GM12864 (cell line): ENCODE data around the gene RPRD1A.
"Not testable (repeated sequence)": the region's sequence is repeated elsewhere in the genome, so short reads cannot be mapped to it uniquely, and the experiment has no call there.

Experiments
- DNase-seq: peaks from one replicate; pipeline ENCODE4 v3.0.0-alpha.2; 2011; ENCODE audit warnings: low read depth
- H3K4me3 ChIP-seq: 2 replicates; pipeline ENCODE4 v1.5.1; 2011; ENCODE audit warnings: mild to moderate bottlenecking, low read depth, low read length, control low read depth
- TF ChIP-seq, protein P1 (sequence below): IDR thresholded peaks from 2 replicates; pipeline ENCODE4 v1.5.1; 2011; ENCODE audit warnings: low read depth, mild to moderate bottlenecking, moderate library complexity, low read length, control low read depth, inconsistent platforms; ENCODE audit errors: missing control alignments

The RPRD1A gene

DNA sequence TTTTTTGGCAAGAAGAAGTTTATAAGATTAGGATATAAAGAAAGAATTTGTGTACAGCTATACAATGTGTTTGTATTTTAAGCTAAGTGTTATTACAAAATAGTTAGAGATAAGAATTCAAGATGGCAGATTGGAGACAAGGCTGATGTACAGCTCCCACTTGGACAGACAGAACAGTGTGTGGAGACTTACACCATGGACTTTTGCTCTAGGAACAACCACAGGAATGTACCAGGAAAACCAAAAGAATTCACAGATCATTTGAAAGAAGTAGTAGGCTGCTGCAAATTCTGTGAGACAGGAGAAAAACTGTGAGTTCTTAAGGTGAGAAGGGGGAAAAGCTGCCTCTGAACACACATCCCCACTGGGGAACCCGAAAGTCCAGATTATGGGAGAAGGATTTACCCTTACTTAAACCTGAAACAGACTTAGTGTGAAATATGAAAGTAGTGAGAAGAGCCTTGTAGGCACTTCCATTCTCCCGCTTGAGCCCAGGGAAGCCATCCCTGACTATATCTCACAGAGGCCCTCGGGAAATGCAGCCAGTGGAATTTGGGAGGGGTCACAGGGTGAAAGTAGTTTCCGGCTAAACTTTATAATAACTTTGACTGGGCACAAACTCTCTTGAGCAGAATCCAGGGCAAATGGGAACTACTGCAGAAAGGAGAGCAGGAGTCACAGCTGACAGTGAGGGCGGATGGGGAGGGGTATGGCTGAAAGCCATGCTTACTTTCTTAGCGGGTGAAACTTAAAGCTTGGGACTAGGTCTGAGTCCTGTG is 11.6 kb upstream of the RPRD1A start:
- no peak overlapping the region for H3K4me3 ChIP-seq
- no peak for DNase-seq
- TF ChIP-seq, protein P1, sequence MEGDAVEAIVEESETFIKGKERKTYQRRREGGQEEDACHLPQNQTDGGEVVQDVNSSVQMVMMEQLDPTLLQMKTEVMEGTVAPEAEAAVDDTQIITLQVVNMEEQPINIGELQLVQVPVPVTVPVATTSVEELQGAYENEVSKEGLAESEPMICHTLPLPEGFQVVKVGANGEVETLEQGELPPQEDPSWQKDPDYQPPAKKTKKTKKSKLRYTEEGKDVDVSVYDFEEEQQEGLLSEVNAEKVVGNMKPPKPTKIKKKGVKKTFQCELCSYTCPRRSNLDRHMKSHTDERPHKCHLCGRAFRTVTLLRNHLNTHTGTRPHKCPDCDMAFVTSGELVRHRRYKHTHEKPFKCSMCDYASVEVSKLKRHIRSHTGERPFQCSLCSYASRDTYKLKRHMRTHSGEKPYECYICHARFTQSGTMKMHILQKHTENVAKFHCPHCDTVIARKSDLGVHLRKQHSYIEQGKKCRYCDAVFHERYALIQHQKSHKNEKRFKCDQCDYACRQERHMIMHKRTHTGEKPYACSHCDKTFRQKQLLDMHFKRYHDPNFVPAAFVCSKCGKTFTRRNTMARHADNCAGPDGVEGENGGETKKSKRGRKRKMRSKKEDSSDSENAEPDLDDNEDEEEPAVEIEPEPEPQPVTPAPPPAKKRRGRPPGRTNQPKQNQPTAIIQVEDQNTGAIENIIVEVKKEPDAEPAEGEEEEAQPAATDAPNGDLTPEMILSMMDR = no peak

DNA sequence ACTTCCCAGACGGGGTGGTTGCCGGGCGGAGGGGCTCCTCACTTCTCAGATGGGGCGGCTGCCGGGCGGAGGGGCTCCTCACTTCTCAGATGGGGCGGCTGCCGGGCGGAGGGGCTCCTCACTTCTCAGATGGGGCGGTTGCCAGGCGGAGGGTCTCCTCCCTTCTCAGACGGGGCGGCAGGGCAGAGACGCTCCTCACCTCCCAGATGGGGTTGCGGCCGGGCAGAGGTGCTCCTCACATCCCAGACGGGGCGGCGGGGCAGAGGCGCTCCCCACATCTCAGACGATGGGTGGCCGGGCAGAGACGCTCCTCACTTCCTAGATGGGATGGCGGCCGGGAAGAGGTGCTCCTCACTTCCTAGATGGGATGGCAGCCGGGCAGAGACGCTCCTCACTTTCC is 10.4 kb upstream of the RPRD1A start:
- not testable (repeated sequence) for DNase-seq, H3K4me3 ChIP-seq

DNA sequence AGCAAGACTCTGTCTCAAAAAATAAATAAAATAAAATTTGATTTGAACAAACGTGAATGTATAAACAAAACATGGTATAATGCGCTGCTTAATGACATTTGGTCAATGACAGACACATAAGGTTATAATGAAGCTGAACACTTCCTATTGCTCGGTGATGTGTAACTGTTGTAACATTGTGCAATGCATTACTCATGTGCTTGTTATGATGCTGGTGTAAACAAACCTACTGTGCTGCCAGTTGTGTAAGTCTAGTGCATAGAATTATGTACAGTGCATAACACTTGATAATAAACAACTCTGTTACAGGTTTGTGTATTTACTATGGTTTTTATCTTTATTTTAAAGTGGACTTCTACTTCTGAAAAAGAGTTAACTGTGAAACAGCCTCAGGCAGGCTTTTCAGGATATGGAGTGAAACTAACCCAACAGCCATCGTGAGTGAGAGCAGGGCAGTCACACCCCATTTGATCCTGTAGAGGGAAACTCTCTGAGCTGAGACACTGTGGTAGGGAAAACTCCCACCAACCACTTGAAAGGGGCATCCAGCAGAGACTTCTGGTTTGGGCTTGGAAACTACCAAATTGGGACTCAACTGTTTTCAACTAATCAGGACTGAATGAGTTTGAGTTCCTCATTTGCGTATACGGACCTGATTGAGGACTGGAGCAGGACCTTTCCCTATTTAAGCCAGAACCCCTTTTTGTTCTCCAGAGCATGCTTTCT is 8.7 kb upstream of the RPRD1A start:
- no peak for DNase-seq
- TF ChIP-seq, protein P1 = no peak
- no peak overlapping the region for H3K4me3 ChIP-seq

DNA sequence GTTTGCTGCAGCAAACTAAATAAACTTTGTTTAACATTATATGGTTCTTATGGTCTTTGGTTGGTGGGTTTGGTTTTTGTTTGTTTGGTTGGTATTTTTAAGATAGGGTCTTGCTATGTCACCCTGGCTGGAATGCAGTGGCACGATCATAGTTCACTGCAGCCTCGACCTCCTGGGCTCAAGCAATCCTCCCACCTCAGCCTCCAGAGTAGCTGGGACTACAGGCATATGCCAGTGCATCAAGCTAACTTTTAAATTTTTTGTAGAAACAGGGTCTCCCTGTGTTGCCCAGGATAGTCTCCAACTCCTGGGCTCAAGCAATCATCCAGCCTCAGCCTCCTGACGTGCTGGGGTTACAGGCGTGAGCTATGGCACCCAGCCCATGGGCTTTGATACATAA is 7.1 kb upstream of the RPRD1A start:
- no peak overlapping the region for H3K4me3 ChIP-seq
- no peak for DNase-seq
- TF ChIP-seq, protein P1 = no peak

DNA sequence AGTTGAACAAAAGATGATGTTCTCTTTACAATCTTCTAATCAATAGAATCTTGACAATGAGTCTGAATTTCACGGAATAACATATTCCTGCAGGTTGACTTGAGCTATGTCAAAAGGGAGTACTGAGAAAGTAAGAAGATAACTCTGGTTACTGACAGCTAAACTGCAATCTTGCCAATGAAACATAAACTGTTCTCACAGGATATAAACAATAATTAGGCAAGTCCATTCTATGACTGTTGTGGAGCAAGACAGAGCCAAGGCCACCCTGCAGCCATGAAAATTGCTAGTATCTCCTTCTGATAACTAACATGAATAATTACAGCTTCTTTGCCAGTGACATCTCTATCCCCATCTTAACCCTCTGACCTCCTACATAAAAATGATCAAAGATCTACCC is 6.3 kb upstream of the RPRD1A start:
- DNase-seq = no peak
- H3K4me3 ChIP-seq = no peak overlapping the region
- TF ChIP-seq, protein P1 = no peak

DNA sequence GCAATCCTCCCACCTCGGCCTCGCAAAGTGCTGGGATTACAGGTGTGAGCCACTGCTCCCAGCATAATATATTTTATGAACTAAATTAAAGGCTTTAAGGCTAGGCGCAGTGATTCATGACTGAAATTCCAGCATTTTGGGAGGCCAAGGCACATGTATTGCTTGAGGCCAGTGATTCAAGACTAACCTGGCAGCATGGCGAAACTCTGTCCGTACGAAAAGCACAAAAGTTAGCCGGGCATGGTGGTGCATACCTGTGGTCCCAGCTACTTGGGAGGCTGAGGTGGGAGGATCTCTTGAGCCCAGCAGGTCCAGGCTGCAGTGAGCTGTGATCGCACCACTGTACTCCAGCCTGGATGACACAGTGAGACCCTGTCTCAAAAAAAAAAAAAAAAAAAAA is 5.0 kb upstream of the RPRD1A start:
- H3K4me3 ChIP-seq, DNase-seq: not testable (repeated sequence)

DNA sequence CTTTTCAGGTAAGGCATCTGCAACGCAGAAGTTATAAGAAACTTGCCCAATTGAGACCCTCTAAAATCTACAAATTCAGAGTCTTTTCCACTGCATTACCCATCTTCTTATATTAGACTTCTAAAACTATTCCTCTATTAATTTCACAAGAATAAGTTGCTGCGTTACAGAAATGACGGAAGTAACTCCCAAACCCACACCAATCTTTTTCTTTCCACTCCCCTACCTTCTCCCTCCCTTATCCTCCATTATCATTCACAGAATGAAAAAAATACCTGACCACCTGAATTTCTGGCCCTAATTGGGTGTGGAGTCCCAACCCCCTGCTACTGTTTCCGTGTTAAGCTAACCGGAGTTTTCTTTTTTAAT is 689 bp downstream of the RPRD1A start:
- H3K4me3 ChIP-seq = peak overlapping the region; percentile 92
- DNase-seq = no peak
- TF ChIP-seq, protein P1 = no peak

DNA sequence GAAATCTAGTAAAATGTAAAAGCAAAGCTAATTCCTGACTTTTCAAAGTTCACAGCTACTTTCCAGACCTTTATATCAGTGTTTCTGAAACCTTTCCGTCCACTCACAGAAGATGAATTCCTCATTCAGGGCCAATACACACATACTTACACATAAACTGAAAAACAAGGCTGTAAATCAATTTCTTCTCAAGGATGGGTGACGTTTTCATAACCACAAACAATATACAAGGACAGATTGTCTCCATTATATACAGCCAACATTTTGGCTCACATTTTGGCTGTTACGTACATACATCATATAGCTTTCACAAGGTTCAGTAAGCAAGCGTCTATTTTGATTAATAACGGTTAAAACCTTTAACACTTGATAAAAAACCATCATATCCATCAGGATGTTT is 1.4 kb downstream of the RPRD1A start:
- TF ChIP-seq, protein P1 = no peak
- DNase-seq = no peak
- H3K4me3 ChIP-seq = peak overlapping the region; percentile 92

DNA sequence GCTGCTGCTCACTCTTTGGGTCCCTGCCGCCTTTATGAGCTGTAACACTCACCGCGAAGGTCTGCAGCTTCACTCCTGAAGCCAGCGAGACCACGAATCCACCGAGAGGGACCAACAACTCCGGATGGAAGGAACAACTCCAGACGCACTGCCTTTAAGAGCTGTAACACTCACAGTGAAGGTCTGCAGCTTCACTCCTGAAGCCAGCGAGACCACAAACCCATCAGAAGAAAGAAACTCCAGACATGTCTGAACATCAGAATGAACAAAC is 2.6 kb downstream of the RPRD1A start:
- not testable (repeated sequence) for H3K4me3 ChIP-seq, DNase-seq
